GM12878 (cell line): Measurements from ENCODE around the gene COTL1.

Experiments used
- CTCF ChIP-seq, 3 experiments: IDR thresholded peaks in 2 of 3; conservative IDR thresholded peaks in 1 of 3; 2 replicates each; pipeline ENCODE4 v1.5.1; 2011; ENCODE audit warnings: low read depth in 3 of 3, low read length in 3 of 3, mild to moderate bottlenecking in 3 of 3, control low read depth in 2 of 3, moderate library complexity in 2 of 3, inconsistent platforms in 1 of 3, mixed read lengths in 1 of 3; ENCODE audit not compliant: control insufficient read depth in 2 of 3, insufficient read depth in 1 of 3; ENCODE audit errors: extremely low read depth in 1 of 3
- FOXM1 ChIP-seq: IDR thresholded peaks from 2 replicates; pipeline ENCODE4 v1.6.1; 2012; ENCODE audit warnings: low read depth, mild to moderate bottlenecking, inconsistent platforms, low read length, moderate library complexity
- GABPA ChIP-seq: IDR thresholded peaks from 2 replicates; pipeline ENCODE4 v1.6.1; 2014; ENCODE audit warnings: antibody characterized with exemption, low read depth, mild to moderate bottlenecking, inconsistent platforms
- IRF3 ChIP-seq: fragments of 450-650 bp; IDR thresholded peaks from 2 replicates; pipeline ENCODE4 v1.6.1; 2014; ENCODE audit warnings: mild to moderate bottlenecking
- MAX ChIP-seq: IDR thresholded peaks from 2 replicates; pipeline ENCODE4 v1.6.1; 2012; ENCODE audit warnings: low read depth, low read length, improper control_type of control experiment
- MLLT1 ChIP-seq: fragments of 450-650 bp; IDR thresholded peaks from 2 replicates; pipeline ENCODE4 v1.6.1; 2016; ENCODE audit warnings: mild to moderate bottlenecking
- POLR2A ChIP-seq: IDR thresholded peaks from 2 replicates; pipeline ENCODE4 v1.6.1; 2011; ENCODE audit warnings: low read depth, mild to moderate bottlenecking, low read length
- SMC3 ChIP-seq: IDR thresholded peaks from 2 replicates; pipeline ENCODE4 v1.6.1; 2011; ENCODE audit warnings: low read length, improper control_type of control experiment, borderline replicate concordance
- TCF3 ChIP-seq: IDR thresholded peaks from 2 replicates; pipeline ENCODE4 v1.6.1; 2012; ENCODE audit warnings: low read depth, mild to moderate bottlenecking, low read length, borderline replicate concordance; ENCODE audit not compliant: insufficient read depth
- USF2 ChIP-seq: IDR thresholded peaks from 2 replicates; pipeline ENCODE4 v1.6.1; 2011; ENCODE audit warnings: low read depth, low read length, improper control_type of control experiment, borderline replicate concordance
- TF ChIP-seq, protein P1 (sequence below): fragments of 450-650 bp; IDR thresholded peaks from 2 replicates; pipeline ENCODE4 v1.6.1; 2017; ENCODE audit warnings: mild to moderate bottlenecking, moderate library complexity

GRCh38 chr16:84618581-84619460, 943 bp upstream of the COTL1 start:
- TF ChIP-seq FOXM1 = no peak
- no peak for TF ChIP-seq GABPA
- no peak for TF ChIP-seq IRF3
- TF ChIP-seq USF2 = no peak
- TF ChIP-seq TCF3 = no peak
- no peak for TF ChIP-seq MLLT1
- no peak for TF ChIP-seq CTCF (IDR thresholded peaks at IDR 0.05 in 2 of 3, conservative IDR thresholded peaks at IDR 0.05 in 1 of 3; ENCODE audit: control insufficient read depth in 2 of 3, extremely low read depth in 1 of 3, insufficient read depth in 1 of 3, low read depth in 3 of 3, low read length in 3 of 3)
- TF ChIP-seq, protein P1, sequence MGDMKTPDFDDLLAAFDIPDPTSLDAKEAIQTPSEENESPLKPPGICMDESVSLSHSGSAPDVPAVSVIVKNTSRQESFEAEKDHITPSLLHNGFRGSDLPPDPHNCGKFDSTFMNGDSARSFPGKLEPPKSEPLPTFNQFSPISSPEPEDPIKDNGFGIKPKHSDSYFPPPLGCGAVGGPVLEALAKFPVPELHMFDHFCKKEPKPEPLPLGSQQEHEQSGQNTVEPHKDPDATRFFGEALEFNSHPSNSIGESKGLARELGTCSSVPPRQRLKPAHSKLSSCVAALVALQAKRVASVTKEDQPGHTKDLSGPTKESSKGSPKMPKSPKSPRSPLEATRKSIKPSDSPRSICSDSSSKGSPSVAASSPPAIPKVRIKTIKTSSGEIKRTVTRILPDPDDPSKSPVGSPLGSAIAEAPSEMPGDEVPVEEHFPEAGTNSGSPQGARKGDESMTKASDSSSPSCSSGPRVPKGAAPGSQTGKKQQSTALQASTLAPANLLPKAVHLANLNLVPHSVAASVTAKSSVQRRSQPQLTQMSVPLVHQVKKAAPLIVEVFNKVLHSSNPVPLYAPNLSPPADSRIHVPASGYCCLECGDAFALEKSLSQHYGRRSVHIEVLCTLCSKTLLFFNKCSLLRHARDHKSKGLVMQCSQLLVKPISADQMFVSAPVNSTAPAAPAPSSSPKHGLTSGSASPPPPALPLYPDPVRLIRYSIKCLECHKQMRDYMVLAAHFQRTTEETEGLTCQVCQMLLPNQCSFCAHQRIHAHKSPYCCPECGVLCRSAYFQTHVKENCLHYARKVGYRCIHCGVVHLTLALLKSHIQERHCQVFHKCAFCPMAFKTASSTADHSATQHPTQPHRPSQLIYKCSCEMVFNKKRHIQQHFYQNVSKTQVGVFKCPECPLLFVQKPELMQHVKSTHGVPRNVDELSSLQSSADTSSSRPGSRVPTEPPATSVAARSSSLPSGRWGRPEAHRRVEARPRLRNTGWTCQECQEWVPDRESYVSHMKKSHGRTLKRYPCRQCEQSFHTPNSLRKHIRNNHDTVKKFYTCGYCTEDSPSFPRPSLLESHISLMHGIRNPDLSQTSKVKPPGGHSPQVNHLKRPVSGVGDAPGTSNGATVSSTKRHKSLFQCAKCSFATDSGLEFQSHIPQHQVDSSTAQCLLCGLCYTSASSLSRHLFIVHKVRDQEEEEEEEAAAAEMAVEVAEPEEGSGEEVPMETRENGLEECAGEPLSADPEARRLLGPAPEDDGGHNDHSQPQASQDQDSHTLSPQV = no peak
- no peak for TF ChIP-seq POLR2A
- no peak for TF ChIP-seq SMC3
- no peak for TF ChIP-seq MAX
